Urinary bladder (tissue), 4 donors: ENCODE data around the gene AGTPBP1. TPM values are rescaled to one million over a fixed set of nuclear protein-coding genes. Genes with fewer than 3 reads are reported as not detected.

Experiments used
- DNase-seq: peaks from one replicate; pipeline ENCODE4 v3.0.0-alpha.2; 2015; ENCODE audit errors: extremely low spot score
- H3K27ac ChIP-seq: one replicate; pipeline ENCODE4 v1.5.1; 2013; ENCODE audit warnings: low read depth, mild to moderate bottlenecking, moderate library complexity
- H3K36me3 ChIP-seq: one replicate; pipeline ENCODE4 v1.6.1; 2013; ENCODE audit warnings: mild to moderate bottlenecking, moderate library complexity; ENCODE audit not compliant: insufficient read depth
- H3K4me1 ChIP-seq: one replicate; pipeline ENCODE4 v1.6.1; 2013; ENCODE audit warnings: mild to moderate bottlenecking, moderate library complexity; ENCODE audit not compliant: insufficient read depth
- H3K4me3 ChIP-seq: one replicate; pipeline ENCODE4 v1.5.1; 2013; ENCODE audit warnings: low read depth, low read length
- WGBS: extraction: QIAGEN DNeasy Blood & Tissue Kit; methylation state at CpG from one replicate; pipeline ENCODE4 v1.1.7; 2013; 5-methylcytosine and 5-hydroxymethylcytosine counted together
- polyA plus RNA-seq: library from polyadenylated mRNA; stranded (reverse); fragments of 200-250 nt; gene quantifications from one replicate; pipeline ENCODE4 v1.2.3, GENCODE V29; 2013
- total RNA-seq: library from RNA; depleted of rRNA; stranded (reverse); fragments of >200 nt; gene quantifications from one replicate; pipeline ENCODE4 v1.2.3, GENCODE V29; 2014
- donor health status: healthy with polysubstance abuse.
- donor health status: healthy.

Gene AGTPBP1
- total and polyA plus RNA-seq, 2 donors, result 5.5 to 31.3 TPM

GRCh38 chr9:85704744-85705143 is 37.0 kb downstream of the AGTPBP1 start:
- DNase-seq, result no peak
- no peaks in the 10 kb centered on the region for H3K36me3 ChIP-seq
- H3K27ac ChIP-seq, result no peak overlapping the region
- H3K4me3 ChIP-seq, result no peak overlapping the region
- H3K4me1 ChIP-seq, result no peaks in the 10 kb centered on the region
- WGBS, result 95% methylated on average over 2 of the region's 2 CpGs

GRCh38 chr9:85703398-85703797 is 38.4 kb downstream of the AGTPBP1 start:
- WGBS, result 81% methylated on average over 1 of the region's 1 CpG
- Histone ChIP-seq H3K4me3 (no peak overlapping the region), H3K4me1 (no peaks in the 10 kb centered on the region), H3K36me3 (no peaks in the 10 kb centered on the region), H3K27ac (no peak overlapping the region)
- DNase-seq, result no peak

GRCh38 chr9:85702726-85703289 is 38.9 kb downstream of the AGTPBP1 start:
- Histone ChIP-seq H3K4me1 (no peaks in the 10 kb centered on the region), H3K36me3 (no peaks in the 10 kb centered on the region), H3K4me3 (no peak overlapping the region), H3K27ac (no peak overlapping the region)
- no peak for DNase-seq

- no peak overlapping the region for H3K4me3 ChIP-seq
- DNase-seq, result no peak
- H3K27ac ChIP-seq, result no peak overlapping the region
- H3K4me1 ChIP-seq, result no peaks in the 10 kb centered on the region
- H3K36me3 ChIP-seq, result no peaks in the 10 kb centered on the region
Measured at GRCh38 chr9:85702191-85702590, 39.6 kb downstream of the AGTPBP1 start.

GRCh38 chr9:85700330-85700729 is 41.4 kb downstream of the AGTPBP1 start:
- Histone ChIP-seq H3K4me3 (no peak overlapping the region), H3K27ac (no peak overlapping the region), H3K4me1 (no peaks in the 10 kb centered on the region), H3K36me3 (no peaks in the 10 kb centered on the region)
- no peak for DNase-seq
- WGBS, result 91% methylated on average over 2 of the region's 2 CpGs

GRCh38 chr9:85688361-85688760 is 53.4 kb downstream of the AGTPBP1 start:
- WGBS, result 87% methylated on average over 2 of the region's 2 CpGs
- Histone ChIP-seq H3K36me3 (no peaks in the 10 kb centered on the region), H3K4me1 (no peaks in the 10 kb centered on the region), H3K4me3 (no peak overlapping the region), H3K27ac (no peak overlapping the region)
- no peak for DNase-seq

- H3K4me3 ChIP-seq, result no peak overlapping the region
- DNase-seq, result no peak
- H3K4me1 ChIP-seq, result no peaks in the 10 kb centered on the region
- no peak overlapping the region for H3K27ac ChIP-seq
- H3K36me3 ChIP-seq, result no peaks in the 10 kb centered on the region
Measured at GRCh38 chr9:85685081-85685480, 56.7 kb downstream of the AGTPBP1 start.

- no peak for DNase-seq
- WGBS, result 87% methylated on average over 2 of the region's 2 CpGs
- Histone ChIP-seq H3K36me3 (no peaks in the 10 kb centered on the region), H3K4me1 (no peaks in the 10 kb centered on the region), H3K4me3 (no peak overlapping the region), H3K27ac (no peak overlapping the region)
Measured at GRCh38 chr9:85676790-85677189, 65.0 kb downstream of the AGTPBP1 start.

- Histone ChIP-seq H3K4me3 (no peak overlapping the region), H3K4me1 (peaks cover 1% of the 10 kb centered on the region), H3K27ac (no peak overlapping the region), H3K36me3 (peaks cover 2% of the 10 kb centered on the region)
- 89% methylated on average over 1 of the region's 1 CpG for WGBS
- no peak for DNase-seq
Measured at GRCh38 chr9:85667374-85667773, 74.4 kb downstream of the AGTPBP1 start.

- peaks cover 2% of the 10 kb centered on the region for H3K36me3 ChIP-seq
- WGBS, result 85% methylated on average over 2 of the region's 2 CpGs
- no peak for DNase-seq
- peaks cover 1% of the 10 kb centered on the region for H3K4me1 ChIP-seq
- no peak overlapping the region for H3K4me3 ChIP-seq
- no peak overlapping the region for H3K27ac ChIP-seq
Measured at GRCh38 chr9:85666086-85666485, 75.7 kb downstream of the AGTPBP1 start.

- no peak for DNase-seq
- 91% methylated on average over 1 of the region's 1 CpG for WGBS
Measured at GRCh38 chr9:85662573-85662972, 79.2 kb downstream of the AGTPBP1 start.

GRCh38 chr9:85658716-85659115 is 83.0 kb downstream of the AGTPBP1 start:
- WGBS, result 66% methylated on average over 1 of the region's 1 CpG
- H3K4me1 ChIP-seq, result no peaks in the 10 kb centered on the region
- DNase-seq, result no peak
- H3K36me3 ChIP-seq, result no peaks in the 10 kb centered on the region
- H3K4me3 ChIP-seq, result no peak overlapping the region
- no peak overlapping the region for H3K27ac ChIP-seq

More at GRCh38 chr9:85662573-85662972, 79.2 kb downstream of the AGTPBP1 start:
- no peaks in the 10 kb centered on the region for H3K4me1 ChIP-seq
- H3K4me3 ChIP-seq, result no peak overlapping the region
- H3K36me3 ChIP-seq, result no peaks in the 10 kb centered on the region
- no peak overlapping the region for H3K27ac ChIP-seq

- Histone ChIP-seq H3K36me3 (no peaks in the 10 kb centered on the region), H3K27ac (no peak overlapping the region), H3K4me1 (no peaks in the 10 kb centered on the region), H3K4me3 (no peak overlapping the region)
- DNase-seq, result no peak
- 87% methylated on average over 4 of the region's 4 CpGs for WGBS
Measured at GRCh38 chr9:85653153-85653552, 88.6 kb downstream of the AGTPBP1 start.

GRCh38 chr9:85647571-85647970 is 94.2 kb downstream of the AGTPBP1 start:
- Histone ChIP-seq H3K4me1 (no peaks in the 10 kb centered on the region), H3K27ac (no peak overlapping the region), H3K4me3 (no peak overlapping the region), H3K36me3 (no peaks in the 10 kb centered on the region)
- WGBS, result 96% methylated on average over 1 of the region's 1 CpG
- no peak for DNase-seq
